Stimulated activated naive CD8-positive, alpha-beta T cell treated with anti-CD3 and anti-CD28 coated beads, Interleukin-15, Interleukin-2, amounts not matched to agents 100 ng/mL and 50 ng/mL, for 24 hours (primary cell): Measurements from ENCODE around the gene PI4K2A.
"Not testable (repeated sequence)": the region's sequence is repeated elsewhere in the genome, so short reads cannot be mapped to it uniquely, and the experiment has no call there.

ENCODE experiments used
- H3K27ac Mint-ChIP-seq: one replicate; pipeline ENCODE4 v1.8.0; 2021; ENCODE audit warnings: mild to moderate bottlenecking, mixed read lengths
- H3K27me3 Mint-ChIP-seq: one replicate; pipeline ENCODE4 v1.8.0; 2021; ENCODE audit warnings: mixed read lengths
- H3K36me3 Mint-ChIP-seq: one replicate; pipeline ENCODE4 v1.8.0; 2021; ENCODE audit warnings: low read depth, mixed read lengths
- H3K4me1 Mint-ChIP-seq: one replicate; pipeline ENCODE4 v1.8.0; 2021; ENCODE audit warnings: low read depth, mixed read lengths
- H3K4me3 Mint-ChIP-seq: one replicate; pipeline ENCODE4 v1.8.0; 2021; ENCODE audit warnings: mild to moderate bottlenecking, mixed read lengths
- H3K9me3 Mint-ChIP-seq: one replicate; pipeline ENCODE4 v1.8.0; 2021; ENCODE audit warnings: mixed read lengths

PI4K2A gene

GRCh38 chr10:97644936-97645335, 4.5 kb downstream of the PI4K2A start:
- Mint-ChIP-seq H3K4me3 (no peak overlapping the region), H3K36me3 (peaks cover 30% of the 10 kb centered on the region), H3K4me1 (peaks cover 37% of the 10 kb centered on the region)

GRCh38 chr10:97647556-97647955, 7.1 kb downstream of the PI4K2A start:
- Mint-ChIP-seq H3K4me1 (peaks cover 21% of the 10 kb centered on the region), H3K4me3 (no peak overlapping the region), H3K36me3 (peaks cover 30% of the 10 kb centered on the region), H3K9me3 (no peaks in the 10 kb centered on the region), H3K27ac (no peak overlapping the region), H3K27me3 (no peaks in the 10 kb centered on the region)

More at GRCh38 chr10:97644936-97645335, 4.5 kb downstream of the PI4K2A start:
- H3K9me3 Mint-ChIP-seq, result no peaks in the 10 kb centered on the region
- no peak overlapping the region for H3K27ac Mint-ChIP-seq
- H3K27me3 Mint-ChIP-seq, result no peaks in the 10 kb centered on the region

- H3K27me3 Mint-ChIP-seq, result no peaks in the 10 kb centered on the region
- H3K9me3 Mint-ChIP-seq, result no peaks in the 10 kb centered on the region
- peaks cover 17% of the 10 kb centered on the region for H3K4me1 Mint-ChIP-seq
- H3K36me3 Mint-ChIP-seq, result peaks cover 35% of the 10 kb centered on the region
- peak overlapping the region; percentile 28 for H3K4me3 Mint-ChIP-seq
- H3K27ac Mint-ChIP-seq, result peak overlapping the region; percentile 15
Measured at GRCh38 chr10:97648562-97649404, 8.3 kb downstream of the PI4K2A start.

GRCh38 chr10:97649405-97649750, 8.9 kb downstream of the PI4K2A start:
- H3K27ac Mint-ChIP-seq, result peak overlapping the region; percentile 15
- not testable (repeated sequence) for H3K27me3 Mint-ChIP-seq, H3K9me3 Mint-ChIP-seq
- H3K4me1 Mint-ChIP-seq, result peaks cover 17% of the 10 kb centered on the region
- peak overlapping the region; percentile 28 for H3K4me3 Mint-ChIP-seq
- H3K36me3 Mint-ChIP-seq, result peaks cover 36% of the 10 kb centered on the region

- H3K4me3 Mint-ChIP-seq, result no peak overlapping the region
- peaks cover 29% of the 10 kb centered on the region for H3K36me3 Mint-ChIP-seq
- peaks cover 17% of the 10 kb centered on the region for H3K4me1 Mint-ChIP-seq
- H3K27ac Mint-ChIP-seq, result no peak overlapping the region
- no peaks in the 10 kb centered on the region for H3K9me3 Mint-ChIP-seq
- H3K27me3 Mint-ChIP-seq, result no peaks in the 10 kb centered on the region
Measured at GRCh38 chr10:97650726-97651125, 10.3 kb downstream of the PI4K2A start.

- H3K4me1 Mint-ChIP-seq, result peaks cover 17% of the 10 kb centered on the region
- H3K9me3 Mint-ChIP-seq, result no peaks in the 10 kb centered on the region
- no peak overlapping the region for H3K4me3 Mint-ChIP-seq
- H3K36me3 Mint-ChIP-seq, result peaks cover 36% of the 10 kb centered on the region
- no peak overlapping the region for H3K27ac Mint-ChIP-seq
- H3K27me3 Mint-ChIP-seq, result no peaks in the 10 kb centered on the region
Measured at GRCh38 chr10:97651773-97652172, 11.3 kb downstream of the PI4K2A start.

- H3K4me3 Mint-ChIP-seq, result no peak overlapping the region
- no peaks in the 10 kb centered on the region for H3K9me3 Mint-ChIP-seq
- H3K36me3 Mint-ChIP-seq, result peaks cover 46% of the 10 kb centered on the region
- no peak overlapping the region for H3K27ac Mint-ChIP-seq
- H3K4me1 Mint-ChIP-seq, result no peaks in the 10 kb centered on the region
- H3K27me3 Mint-ChIP-seq, result no peaks in the 10 kb centered on the region
Measured at GRCh38 chr10:97656777-97657176, 16.3 kb downstream of the PI4K2A start.

- H3K36me3 Mint-ChIP-seq, result peaks cover 51% of the 10 kb centered on the region
- no peaks in the 10 kb centered on the region for H3K4me1 Mint-ChIP-seq
- no peak overlapping the region for H3K27ac Mint-ChIP-seq
- H3K4me3 Mint-ChIP-seq, result no peak overlapping the region
- no peaks in the 10 kb centered on the region for H3K9me3 Mint-ChIP-seq
- no peaks in the 10 kb centered on the region for H3K27me3 Mint-ChIP-seq
Measured at GRCh38 chr10:97659589-97659988, 19.1 kb downstream of the PI4K2A start.

GRCh38 chr10:97664282-97664850, 23.9 kb downstream of the PI4K2A start:
- Mint-ChIP-seq H3K4me3 (no peak overlapping the region), H3K27ac (no peak overlapping the region), H3K4me1 (no peaks in the 10 kb centered on the region), H3K36me3 (peaks cover 51% of the 10 kb centered on the region), H3K9me3 (no peaks in the 10 kb centered on the region), H3K27me3 (no peaks in the 10 kb centered on the region)

- no peak overlapping the region for H3K4me3 Mint-ChIP-seq
- H3K36me3 Mint-ChIP-seq, result peaks cover 53% of the 10 kb centered on the region
- H3K27me3 Mint-ChIP-seq, result no peaks in the 10 kb centered on the region
- H3K4me1 Mint-ChIP-seq, result no peaks in the 10 kb centered on the region
- no peaks in the 10 kb centered on the region for H3K9me3 Mint-ChIP-seq
- H3K27ac Mint-ChIP-seq, result no peak overlapping the region
Measured at GRCh38 chr10:97666992-97667391, 26.5 kb downstream of the PI4K2A start.

- Mint-ChIP-seq H3K27ac (no peak overlapping the region), H3K4me3 (no peak overlapping the region), H3K27me3 (no peaks in the 10 kb centered on the region), H3K9me3 (no peaks in the 10 kb centered on the region), H3K36me3 (peaks cover 52% of the 10 kb centered on the region), H3K4me1 (no peaks in the 10 kb centered on the region)
Measured at GRCh38 chr10:97667463-97667862, 27.0 kb downstream of the PI4K2A start.

GRCh38 chr10:97669571-97669970, 29.1 kb downstream of the PI4K2A start:
- Mint-ChIP-seq H3K4me1 (peaks cover 9% of the 10 kb centered on the region), H3K4me3 (no peak overlapping the region), H3K27me3 (no peaks in the 10 kb centered on the region), H3K27ac (no peak overlapping the region), H3K36me3 (peaks cover 47% of the 10 kb centered on the region), H3K9me3 (no peaks in the 10 kb centered on the region)

GRCh38 chr10:97673736-97674525, 33.5 kb downstream of the PI4K2A start:
- H3K27me3 Mint-ChIP-seq, result no peaks in the 10 kb centered on the region
- H3K27ac Mint-ChIP-seq, result no peak overlapping the region
- peaks cover 23% of the 10 kb centered on the region for H3K36me3 Mint-ChIP-seq
- no peaks in the 10 kb centered on the region for H3K9me3 Mint-ChIP-seq
- H3K4me1 Mint-ChIP-seq, result peaks cover 12% of the 10 kb centered on the region
- no peak overlapping the region for H3K4me3 Mint-ChIP-seq

- H3K27ac Mint-ChIP-seq, result no peak overlapping the region
- H3K27me3 Mint-ChIP-seq, result no peaks in the 10 kb centered on the region
- peaks cover 12% of the 10 kb centered on the region for H3K4me1 Mint-ChIP-seq
- no peak overlapping the region for H3K4me3 Mint-ChIP-seq
- H3K9me3 Mint-ChIP-seq, result no peaks in the 10 kb centered on the region
- H3K36me3 Mint-ChIP-seq, result peaks cover 19% of the 10 kb centered on the region
Measured at GRCh38 chr10:97675222-97675621, 34.8 kb downstream of the PI4K2A start.
